HepG2 (cell line): ENCODE measurements around the gene MXRA7. TPM values are rescaled to one million over a fixed set of nuclear protein-coding genes. Genes with fewer than 3 reads are reported as not detected.

Source experiments
- ARHGAP35 ChIP-seq: sonication (generic); formaldehyde crosslinking; IDR thresholded peaks from 2 replicates; pipeline ENCODE4 v1.9.0; 2022; ENCODE audit warnings: mild to moderate bottlenecking, inconsistent platforms, moderate library complexity, missing genetic modification reagents, borderline replicate concordance
- ELF4 ChIP-seq: sonication (generic); formaldehyde crosslinking; IDR thresholded peaks from 2 replicates; pipeline ENCODE4 v1.5.0; 2020; ENCODE audit warnings: missing genetic modification reagents, mild to moderate bottlenecking, moderate library complexity, borderline replicate concordance
- RBAK ChIP-seq: sonication (generic); formaldehyde crosslinking; IDR thresholded peaks from 2 replicates; pipeline ENCODE4 v1.5.1; 2020; ENCODE audit warnings: mild to moderate bottlenecking, missing genetic modification reagents
- SNRNP70 ChIP-seq: fragments of 200-400 bp; formaldehyde crosslinking; IDR thresholded peaks from 2 replicates; pipeline ENCODE4 v1.6.1; 2017; ENCODE audit warnings: mild to moderate bottlenecking, low read depth, low read length, moderate library complexity
- TEAD3 ChIP-seq: optimal IDR thresholded peaks from 2 replicates; pipeline ENCODE3; 2016; ENCODE audit warnings: borderline replicate concordance
- ZBTB1 ChIP-seq: sonication (generic); formaldehyde crosslinking; IDR thresholded peaks from 2 replicates; pipeline ENCODE4 v1.4.0; 2020; ENCODE audit warnings: missing genetic modification reagents, borderline replicate concordance
- ZFP37 ChIP-seq: sonication (generic); formaldehyde crosslinking; IDR thresholded peaks from 2 replicates; pipeline ENCODE4 v1.4.0; 2020; ENCODE audit warnings: missing genetic modification reagents, borderline replicate concordance
- ZMAT3 ChIP-seq: sonication (generic); formaldehyde crosslinking; conservative IDR thresholded peaks from 2 replicates; pipeline ENCODE4 v1.7.0; 2021; ENCODE audit warnings: missing genetic modification reagents
- ZMYM3 ChIP-seq: sonication (generic); formaldehyde crosslinking; IDR thresholded peaks from 2 replicates; pipeline ENCODE4 v1.5.1; 2020; ENCODE audit warnings: mild to moderate bottlenecking, missing genetic modification reagents
- ZNF441 ChIP-seq: sonication (generic); formaldehyde crosslinking; IDR thresholded peaks from 2 replicates; pipeline ENCODE4 v1.7.0; 2021; ENCODE audit warnings: missing genetic modification reagents, borderline replicate concordance
- ZNF768 ChIP-seq: sonication (generic); formaldehyde crosslinking; IDR thresholded peaks from 2 replicates; pipeline ENCODE4 v1.4.0; 2020; ENCODE audit warnings: missing genetic modification reagents
- ZNF790 ChIP-seq: sonication (generic); formaldehyde crosslinking; IDR thresholded peaks from 2 replicates; pipeline ENCODE4 v1.8.0; 2022; ENCODE audit warnings: missing genetic modification reagents, mild to moderate bottlenecking, borderline replicate concordance
- ZSCAN21 ChIP-seq: sonication (generic); formaldehyde crosslinking; IDR thresholded peaks from 2 replicates; pipeline ENCODE4 v1.8.0; 2022; ENCODE audit warnings: mild to moderate bottlenecking, missing genetic modification reagents, moderate library complexity, borderline replicate concordance
- ZSCAN29 ChIP-seq: sonication (generic); formaldehyde crosslinking; conservative IDR thresholded peaks from 2 replicates; pipeline ENCODE4 v1.4.0; 2020; ENCODE audit warnings: mild to moderate bottlenecking, missing genetic modification reagents
- polyA plus RNA-seq, 8 experiments: library from polyadenylated mRNA; depleted of rRNA in 3 of 8; stranded (reverse) in 7 of 8; unstranded in 1 of 8; fragments of >200 nt; fragmentation: Illumina TruSeq in 4 of 8; extraction: Trizol in 4 of 8; gene quantifications; 2 replicates each; pipeline versions ENCODE4 v1.2.1 to v1.2.3, GENCODE V29; 2011 to 2016; ENCODE audit warnings: low read depth in 4 of 8, missing spikeins in 1 of 8, mixed read lengths in 1 of 8; ENCODE audit not compliant: insufficient read depth in 1 of 8
- total RNA-seq, 5 experiments: library from RNA; depleted of rRNA; stranded (reverse); fragments of >200 nt; fragmentation: Illumina TruSeq; extraction: Trizol; gene quantifications; 2 replicates each; pipeline ENCODE4 v1.2.3, GENCODE V29; 2016; ENCODE audit warnings: low read depth in 1 of 5
- TF ChIP-seq, protein P1 (sequence below): fragments of 450-650 bp; IDR thresholded peaks from 2 replicates; pipeline ENCODE4 v1.6.1; 2017
- TF ChIP-seq, protein P2 (sequence below): sonication (generic); formaldehyde crosslinking; IDR thresholded peaks from 2 replicates; pipeline ENCODE4 v1.4.0; 2020; ENCODE audit warnings: mild to moderate bottlenecking, low read depth, missing genetic modification reagents
- TF ChIP-seq, protein P3 (sequence below): sonication (generic); formaldehyde crosslinking; IDR thresholded peaks from 2 replicates; pipeline ENCODE4 v1.4.0; 2020; ENCODE audit warnings: low read depth, missing genetic modification reagents
- TF ChIP-seq, protein P4 (sequence below): sonication (generic); formaldehyde crosslinking; IDR thresholded peaks from 2 replicates; pipeline ENCODE4 v1.8.0; 2022; ENCODE audit warnings: mild to moderate bottlenecking, missing genetic modification reagents; ENCODE audit not compliant: insufficient replicate concordance
- TF ChIP-seq, protein P5 (sequence below): IDR thresholded peaks from 2 replicates; pipeline ENCODE4 v1.6.1; 2012; ENCODE audit warnings: inconsistent platforms

The MXRA7 gene
- total and polyA plus RNA-seq, 2 of the 13 experiments (the other 11 are each of a cell fraction or from before 2014, with no cell fraction given) = 44.8 to 112 TPM

DNA sequence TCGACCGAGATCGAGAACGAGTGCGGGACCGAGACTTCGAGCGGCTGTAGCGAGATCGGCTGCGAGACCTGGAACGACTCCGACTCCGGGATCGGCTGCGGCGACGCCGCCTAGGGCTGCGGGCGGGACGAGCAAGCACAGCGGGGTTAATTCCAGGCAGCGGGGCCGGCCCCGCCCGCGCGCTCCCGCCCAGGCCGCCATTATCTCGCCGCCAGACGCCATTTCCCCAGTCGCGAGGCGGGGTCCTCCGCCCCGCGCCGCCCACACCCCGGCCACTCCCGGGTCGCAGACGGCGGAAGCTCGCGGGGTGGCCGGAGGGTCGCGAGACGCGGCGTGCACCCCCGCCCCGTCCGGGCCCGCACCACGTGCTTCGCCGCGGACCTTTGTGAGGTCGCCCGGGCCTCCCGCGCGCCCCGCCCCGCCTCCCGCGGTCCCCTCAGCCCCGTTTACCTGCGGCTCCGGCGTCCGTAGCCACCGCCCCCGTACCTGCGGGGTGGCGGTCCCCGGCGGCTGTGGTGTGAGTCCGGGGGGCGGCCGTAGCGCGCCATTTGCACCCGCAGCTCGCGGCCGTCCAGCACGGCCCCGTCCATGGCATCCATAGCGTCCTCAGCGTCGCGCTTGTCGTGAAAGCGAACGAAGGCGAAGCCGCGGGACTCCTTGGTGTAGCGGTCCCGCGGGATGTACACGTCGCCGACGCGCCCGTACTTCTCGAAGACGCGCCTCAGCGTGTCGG, 25.8 kb upstream of the MXRA7 start (continued):
- TF ChIP-seq, protein P1, sequence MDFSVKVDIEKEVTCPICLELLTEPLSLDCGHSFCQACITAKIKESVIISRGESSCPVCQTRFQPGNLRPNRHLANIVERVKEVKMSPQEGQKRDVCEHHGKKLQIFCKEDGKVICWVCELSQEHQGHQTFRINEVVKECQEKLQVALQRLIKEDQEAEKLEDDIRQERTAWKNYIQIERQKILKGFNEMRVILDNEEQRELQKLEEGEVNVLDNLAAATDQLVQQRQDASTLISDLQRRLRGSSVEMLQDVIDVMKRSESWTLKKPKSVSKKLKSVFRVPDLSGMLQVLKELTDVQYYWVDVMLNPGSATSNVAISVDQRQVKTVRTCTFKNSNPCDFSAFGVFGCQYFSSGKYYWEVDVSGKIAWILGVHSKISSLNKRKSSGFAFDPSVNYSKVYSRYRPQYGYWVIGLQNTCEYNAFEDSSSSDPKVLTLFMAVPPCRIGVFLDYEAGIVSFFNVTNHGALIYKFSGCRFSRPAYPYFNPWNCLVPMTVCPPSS = no peak
- TF ChIP-seq ZMYM3 (CRISPR knock-in tag) (no peak), RBAK (CRISPR knock-in tag) (no peak), ELF4 (CRISPR knock-in tag) (no peak), TEAD3 (CRISPR knock-in tag) (no peak), ZMAT3 (peak; percentile 57; the same call in 1 of the 2 replicates), ZSCAN29 (no peak), ZFP37 (no peak), ZNF790 (CRISPR knock-in tag) (no peak; the same call in 1 of the 2 replicates), ARHGAP35 (CRISPR knock-in tag) (no peak), ZNF441 (CRISPR knock-in tag) (peak; percentile 84; the same call in 1 of the 2 replicates), SNRNP70 (no peak), ZNF768 (CRISPR knock-in tag) (no peak; the same call in none of the 2 replicates), ZBTB1 (no peak), ZSCAN21 (CRISPR knock-in tag) (peak; percentile 13; the same call in 1 of the 2 replicates)
- TF ChIP-seq, protein P2, sequence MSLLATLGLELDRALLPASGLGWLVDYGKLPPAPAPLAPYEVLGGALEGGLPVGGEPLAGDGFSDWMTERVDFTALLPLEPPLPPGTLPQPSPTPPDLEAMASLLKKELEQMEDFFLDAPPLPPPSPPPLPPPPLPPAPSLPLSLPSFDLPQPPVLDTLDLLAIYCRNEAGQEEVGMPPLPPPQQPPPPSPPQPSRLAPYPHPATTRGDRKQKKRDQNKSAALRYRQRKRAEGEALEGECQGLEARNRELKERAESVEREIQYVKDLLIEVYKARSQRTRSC (CRISPR knock-in tag) = no peak
- TF ChIP-seq, protein P3, sequence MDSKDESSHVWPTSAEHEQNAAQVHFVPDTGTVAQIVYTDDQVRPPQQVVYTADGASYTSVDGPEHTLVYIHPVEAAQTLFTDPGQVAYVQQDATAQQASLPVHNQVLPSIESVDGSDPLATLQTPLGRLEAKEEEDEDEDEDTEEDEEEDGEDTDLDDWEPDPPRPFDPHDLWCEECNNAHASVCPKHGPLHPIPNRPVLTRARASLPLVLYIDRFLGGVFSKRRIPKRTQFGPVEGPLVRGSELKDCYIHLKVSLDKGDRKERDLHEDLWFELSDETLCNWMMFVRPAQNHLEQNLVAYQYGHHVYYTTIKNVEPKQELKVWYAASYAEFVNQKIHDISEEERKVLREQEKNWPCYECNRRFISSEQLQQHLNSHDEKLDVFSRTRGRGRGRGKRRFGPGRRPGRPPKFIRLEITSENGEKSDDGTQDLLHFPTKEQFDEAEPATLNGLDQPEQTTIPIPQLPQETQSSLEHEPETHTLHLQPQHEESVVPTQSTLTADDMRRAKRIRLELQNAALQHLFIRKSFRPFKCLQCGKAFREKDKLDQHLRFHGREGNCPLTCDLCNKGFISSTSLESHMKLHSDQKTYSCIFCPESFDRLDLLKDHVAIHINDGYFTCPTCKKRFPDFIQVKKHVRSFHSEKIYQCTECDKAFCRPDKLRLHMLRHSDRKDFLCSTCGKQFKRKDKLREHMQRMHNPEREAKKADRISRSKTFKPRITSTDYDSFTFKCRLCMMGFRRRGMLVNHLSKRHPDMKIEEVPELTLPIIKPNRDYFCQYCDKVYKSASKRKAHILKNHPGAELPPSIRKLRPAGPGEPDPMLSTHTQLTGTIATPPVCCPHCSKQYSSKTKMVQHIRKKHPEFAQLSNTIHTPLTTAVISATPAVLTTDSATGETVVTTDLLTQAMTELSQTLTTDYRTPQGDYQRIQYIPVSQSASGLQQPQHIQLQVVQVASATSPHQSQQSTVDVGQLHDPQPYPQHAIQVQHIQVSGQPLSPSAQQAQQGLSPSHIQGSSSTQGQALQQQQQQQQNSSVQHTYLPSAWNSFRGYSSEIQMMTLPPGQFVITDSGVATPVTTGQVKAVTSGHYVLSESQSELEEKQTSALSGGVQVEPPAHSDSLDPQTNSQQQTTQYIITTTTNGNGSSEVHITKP (CRISPR knock-in tag) = no peak
- TF ChIP-seq, protein P4, sequence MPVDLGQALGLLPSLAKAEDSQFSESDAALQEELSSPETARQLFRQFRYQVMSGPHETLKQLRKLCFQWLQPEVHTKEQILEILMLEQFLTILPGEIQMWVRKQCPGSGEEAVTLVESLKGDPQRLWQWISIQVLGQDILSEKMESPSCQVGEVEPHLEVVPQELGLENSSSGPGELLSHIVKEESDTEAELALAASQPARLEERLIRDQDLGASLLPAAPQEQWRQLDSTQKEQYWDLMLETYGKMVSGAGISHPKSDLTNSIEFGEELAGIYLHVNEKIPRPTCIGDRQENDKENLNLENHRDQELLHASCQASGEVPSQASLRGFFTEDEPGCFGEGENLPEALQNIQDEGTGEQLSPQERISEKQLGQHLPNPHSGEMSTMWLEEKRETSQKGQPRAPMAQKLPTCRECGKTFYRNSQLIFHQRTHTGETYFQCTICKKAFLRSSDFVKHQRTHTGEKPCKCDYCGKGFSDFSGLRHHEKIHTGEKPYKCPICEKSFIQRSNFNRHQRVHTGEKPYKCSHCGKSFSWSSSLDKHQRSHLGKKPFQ (CRISPR knock-in tag) = no peak
- TF ChIP-seq, protein P5, sequence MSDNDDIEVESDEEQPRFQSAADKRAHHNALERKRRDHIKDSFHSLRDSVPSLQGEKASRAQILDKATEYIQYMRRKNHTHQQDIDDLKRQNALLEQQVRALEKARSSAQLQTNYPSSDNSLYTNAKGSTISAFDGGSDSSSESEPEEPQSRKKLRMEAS = peak; percentile 61
